Fibroblast of skin of left biceps (primary cell): ENCODE data around the gene SLC44A4.
"Not testable (repeated sequence)": the region's sequence is repeated elsewhere in the genome, so short reads cannot be mapped to it uniquely, and the experiment has no call there.

Source experiments
- DNase-seq, 2 experiments: peaks; one replicate each; pipeline ENCODE4 v3.0.0-alpha.2; 2013; ENCODE audit warnings: low read depth in 2 of 2

Gene SLC44A4

GRCh38 chr6:31879901-31880300 lies 1.1 kb upstream of the SLC44A4 start:
- DNase-seq = no peak

GRCh38 chr6:31879143-31879542 lies 346 bp upstream of the SLC44A4 start:
- DNase-seq = no peak

GRCh38 chr6:31878222-31878621 lies 575 bp downstream of the SLC44A4 start:
- DNase-seq = no peak

GRCh38 chr6:31877651-31878161 lies 1.1 kb downstream of the SLC44A4 start:
- no peak for DNase-seq

- DNase-seq = no peak
Observed at GRCh38 chr6:31877125-31877650, 1.6 kb downstream of the SLC44A4 start.

GRCh38 chr6:31876357-31876756 lies 2.4 kb downstream of the SLC44A4 start:
- no peak for DNase-seq

- no peak for DNase-seq
Observed at GRCh38 chr6:31875877-31876276, 2.9 kb downstream of the SLC44A4 start.

- DNase-seq = no peak
Observed at GRCh38 chr6:31874836-31875572, 3.8 kb downstream of the SLC44A4 start.

GRCh38 chr6:31874084-31874670 lies 4.6 kb downstream of the SLC44A4 start:
- no peak for DNase-seq

GRCh38 chr6:31871046-31871659 lies 7.6 kb downstream of the SLC44A4 start:
- DNase-seq = peak in 1 of 2 experiments; percentile 10

- no peak for DNase-seq
Observed at GRCh38 chr6:31870385-31870921, 8.3 kb downstream of the SLC44A4 start.

- no peak for DNase-seq
Observed at GRCh38 chr6:31869343-31869742, 9.5 kb downstream of the SLC44A4 start.

GRCh38 chr6:31868658-31868971 lies 10.2 kb downstream of the SLC44A4 start:
- DNase-seq = not testable (repeated sequence)

GRCh38 chr6:31865205-31866118 lies 13.3 kb downstream of the SLC44A4 start:
- DNase-seq = no peak

GRCh38 chr6:31864818-31865204 lies 14.0 kb downstream of the SLC44A4 start:
- no peak for DNase-seq

GRCh38 chr6:31864123-31864562 lies 14.7 kb downstream of the SLC44A4 start:
- not testable (repeated sequence) for DNase-seq

GRCh38 chr6:31862344-31863235 lies 16.2 kb downstream of the SLC44A4 start, which contains the start of gene NEU1:
TSS of gene NEU1 (minus strand) at chr6:31862821. CDS start at chr6:31862776, 45 bp downstream.
- peak; percentile 100 for DNase-seq

GRCh38 chr6:31861919-31862343 lies 16.9 kb downstream of the SLC44A4 start:
- no peak for DNase-seq

GRCh38 chr6:31861150-31861549 lies 17.6 kb downstream of the SLC44A4 start:
- no peak for DNase-seq

GRCh38 chr6:31860349-31860748 lies 18.4 kb downstream of the SLC44A4 start:
- no peak for DNase-seq
